ENCODE data around the gene NSUN5.
A peak's percentile ranks its signal among the peaks of the same experiment; 100 is the strongest.
"Not testable (repeated sequence)": the region's sequence is repeated elsewhere in the genome, so short reads cannot be mapped to it uniquely, and the experiment has no call there.

NSUN5 gene

GRCh38 chr7:73324081-73324845 is 15.6 kb upstream of the NSUN5 start:
- DNase-seq = peak; percentile 52

DNA sequence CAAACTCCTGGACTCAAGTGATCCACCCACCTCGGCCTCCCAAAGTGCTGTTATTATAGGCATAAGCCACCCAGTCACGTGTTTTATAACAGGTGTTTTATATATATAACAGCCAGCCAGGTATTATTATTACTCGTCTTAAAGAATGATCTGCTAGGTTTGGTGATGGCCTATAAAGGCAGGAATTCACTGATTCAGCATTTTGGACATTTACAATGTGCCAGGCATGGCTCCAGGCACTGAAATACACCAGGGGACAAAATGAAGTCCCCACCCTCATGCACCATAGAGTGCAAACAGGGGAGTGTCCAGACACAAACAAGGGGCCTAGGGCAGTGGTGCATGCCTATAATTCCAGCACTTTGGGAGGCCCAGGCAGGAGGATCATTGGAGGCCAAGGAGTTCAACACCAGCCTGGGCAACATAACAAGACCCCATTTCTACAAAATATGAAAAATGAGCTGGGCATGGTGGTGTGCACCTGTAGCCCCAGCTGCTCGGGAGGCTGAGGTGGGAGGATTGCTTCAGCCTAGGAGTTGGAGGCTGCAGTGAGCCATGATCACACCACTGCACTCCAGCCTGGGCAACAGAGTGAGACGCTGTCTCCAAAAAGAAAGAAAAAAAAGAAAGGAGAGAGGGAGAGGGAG is 14.9 kb upstream of the NSUN5 start:
- DNase-seq = not testable (repeated sequence)

DNA sequence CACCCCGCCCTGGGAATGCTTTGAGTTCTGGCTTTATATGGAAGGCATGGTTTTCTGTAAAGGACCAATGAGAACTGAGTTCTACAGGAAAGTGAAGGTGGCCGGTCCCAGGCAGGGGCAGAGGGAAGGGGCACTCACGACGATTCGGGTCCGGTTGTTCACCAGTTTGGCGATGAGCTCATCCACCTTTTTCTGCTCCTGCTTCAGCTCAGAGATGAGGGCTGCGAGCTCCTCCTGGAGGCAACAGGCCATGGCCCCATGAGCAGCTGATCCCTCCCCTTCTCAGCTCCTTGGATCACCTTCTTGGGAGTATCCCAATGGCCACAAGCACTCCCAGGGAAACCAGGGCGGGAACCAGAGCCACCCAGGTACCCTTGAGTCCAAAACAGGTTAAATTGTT is 11.4 kb upstream of the NSUN5 start:
- not testable (repeated sequence) for DNase-seq

DNA sequence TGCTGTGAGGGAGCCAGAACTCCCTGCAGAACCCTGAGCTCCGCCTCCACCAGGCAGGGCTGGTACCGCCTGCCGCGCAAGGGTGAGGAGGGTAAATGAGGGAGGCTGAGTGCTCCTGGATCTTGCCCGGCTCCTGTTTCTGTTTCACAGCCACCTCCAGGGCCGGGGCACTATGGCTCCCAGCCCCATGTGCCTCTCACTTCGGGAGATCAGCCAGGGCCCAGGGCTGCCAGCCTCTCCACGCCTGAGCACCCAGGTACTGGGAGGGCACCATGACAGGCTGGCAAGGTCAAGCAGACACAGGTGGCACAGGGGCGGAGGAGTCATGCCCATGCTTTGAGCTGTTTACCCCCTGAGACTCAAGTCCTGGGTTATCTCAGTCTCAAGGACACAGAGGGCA is 10.9 kb upstream of the NSUN5 start:
- DNase-seq = not testable (repeated sequence)

- DNase-seq = not testable (repeated sequence)
Measured at GRCh38 chr7:73318656-73319204, 10.1 kb upstream of the NSUN5 start.

GRCh38 chr7:73316521-73316920 is 7.9 kb upstream of the NSUN5 start:
- DNase-seq = no peak

DNA sequence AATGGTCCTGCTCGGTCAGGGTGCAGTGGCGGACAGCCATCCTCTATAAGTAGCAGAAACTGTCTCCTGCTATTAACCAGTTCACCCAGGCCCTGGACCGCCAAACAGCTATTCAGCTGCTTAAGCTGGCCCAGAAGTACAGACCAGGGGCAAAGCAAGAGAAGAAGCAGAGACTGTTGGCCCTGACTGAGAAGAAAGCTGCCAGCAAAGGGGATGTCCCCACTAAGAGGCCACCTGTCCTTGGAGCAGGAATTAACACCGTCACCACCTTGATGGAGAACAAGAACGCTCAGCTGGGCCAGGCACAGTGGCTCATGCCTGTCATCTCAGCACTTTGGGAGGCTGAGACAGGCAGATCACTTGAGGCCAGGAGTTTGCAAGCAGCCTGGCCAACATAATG is 5.6 kb upstream of the NSUN5 start:
- no peak for DNase-seq

DNA sequence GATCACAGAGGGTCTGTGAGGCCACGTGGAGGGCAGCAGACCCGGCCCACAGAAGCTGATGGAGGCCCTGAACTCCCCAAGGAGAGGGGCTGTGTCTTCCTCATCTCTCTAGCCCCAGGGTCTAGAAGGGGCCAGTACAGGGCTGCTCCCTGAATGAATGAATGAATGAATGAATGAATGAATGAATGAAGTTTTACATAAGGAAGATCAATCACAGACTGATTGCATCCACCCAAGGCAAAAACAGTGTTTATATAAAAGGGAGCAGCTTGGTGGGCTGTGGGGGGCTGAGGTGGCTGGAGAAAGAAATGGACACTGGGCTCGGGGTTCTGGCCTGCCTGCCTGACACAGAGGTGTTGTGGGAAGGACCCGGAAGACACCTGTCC is 4.9 kb upstream of the NSUN5 start:
- DNase-seq = no peak

DNA sequence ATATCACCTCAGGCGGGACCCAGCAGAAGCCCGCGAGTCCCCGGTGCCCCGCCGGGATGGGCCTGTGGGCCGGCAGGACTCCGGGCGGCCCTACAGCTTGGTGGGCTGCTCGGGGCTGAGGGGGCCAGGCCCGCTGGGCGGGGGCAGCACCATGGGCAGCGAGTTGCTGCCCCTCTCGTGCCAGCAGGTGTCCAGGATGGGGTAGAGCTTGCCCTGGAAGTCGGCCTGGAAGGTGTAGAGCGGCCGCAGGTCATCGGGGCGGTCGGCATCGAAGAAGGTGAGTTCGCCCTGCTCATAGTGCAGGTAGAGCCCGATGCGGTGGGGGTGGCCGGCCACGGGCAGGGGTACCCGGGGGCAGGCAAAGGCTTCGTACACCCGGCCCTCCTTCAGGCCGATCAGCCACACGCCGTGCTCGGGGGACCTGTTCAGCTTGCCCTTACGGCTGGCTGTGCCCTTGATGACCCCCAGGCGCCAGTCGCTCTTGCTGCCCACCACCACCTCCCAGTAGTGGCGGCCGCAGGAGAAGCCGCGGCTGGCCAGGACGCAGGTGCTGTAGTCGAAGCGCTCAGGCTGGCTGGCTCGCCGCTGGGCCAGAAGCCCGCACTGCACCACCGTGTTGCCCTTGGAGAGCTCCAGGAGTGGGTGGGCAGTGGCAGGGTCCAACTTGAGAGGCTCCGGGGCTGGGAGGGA is 4.3 kb upstream of the NSUN5 start:
- DNase-seq = no peak

DNA sequence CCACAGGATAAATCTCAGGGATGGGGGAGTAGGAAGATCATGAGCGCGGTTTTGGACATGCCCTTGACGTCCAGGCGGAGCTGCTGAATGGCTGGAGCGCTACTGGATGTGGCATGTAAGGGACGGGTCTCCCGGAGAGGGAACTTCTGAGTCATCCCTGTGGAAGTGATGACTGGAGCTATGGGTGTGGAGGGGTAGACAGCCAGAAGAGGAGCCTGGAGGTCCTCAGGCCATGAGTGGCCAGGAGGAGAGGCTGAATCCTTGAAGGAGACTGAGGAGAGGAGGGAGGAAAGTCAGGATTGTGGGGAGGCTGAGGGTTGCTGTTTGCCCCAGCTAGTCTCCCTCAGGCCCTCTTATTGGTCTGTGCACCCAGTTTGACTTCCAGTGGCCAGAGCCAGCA is 2.8 kb upstream of the NSUN5 start:
- not testable (repeated sequence) for DNase-seq

DNA sequence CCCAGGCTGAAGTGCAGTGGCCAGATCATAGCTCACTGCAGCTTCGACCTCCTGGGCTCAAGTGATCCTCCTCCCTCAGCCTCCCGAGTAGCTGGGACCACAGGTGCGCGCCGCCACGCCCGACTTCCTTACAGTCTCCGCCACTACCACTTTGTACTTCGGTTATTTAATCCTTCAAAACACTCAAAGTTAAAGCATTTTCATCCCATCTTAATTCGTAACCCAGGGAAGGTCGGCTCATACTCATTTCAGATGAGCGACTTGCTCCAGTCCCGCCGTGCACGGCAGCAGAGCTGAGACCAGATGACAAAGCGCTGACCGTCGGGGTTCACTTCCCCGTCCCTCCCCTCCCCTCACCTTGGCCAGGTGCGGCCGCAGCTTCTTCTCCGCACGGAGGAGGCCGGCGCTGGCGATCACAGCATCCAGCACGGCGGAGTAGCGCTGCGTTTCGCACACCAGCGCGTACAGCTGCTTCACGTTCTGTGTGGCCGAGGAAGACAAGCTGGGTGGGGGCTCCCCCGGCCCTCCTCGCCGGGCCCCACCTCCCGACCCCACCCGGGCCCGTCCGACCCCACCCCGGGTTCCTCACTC is 457 bp downstream of the NSUN5 start:
- DNase-seq = no peak

- no peak for DNase-seq
Measured at GRCh38 chr7:73307436-73307835, 1.2 kb downstream of the NSUN5 start.

DNA sequence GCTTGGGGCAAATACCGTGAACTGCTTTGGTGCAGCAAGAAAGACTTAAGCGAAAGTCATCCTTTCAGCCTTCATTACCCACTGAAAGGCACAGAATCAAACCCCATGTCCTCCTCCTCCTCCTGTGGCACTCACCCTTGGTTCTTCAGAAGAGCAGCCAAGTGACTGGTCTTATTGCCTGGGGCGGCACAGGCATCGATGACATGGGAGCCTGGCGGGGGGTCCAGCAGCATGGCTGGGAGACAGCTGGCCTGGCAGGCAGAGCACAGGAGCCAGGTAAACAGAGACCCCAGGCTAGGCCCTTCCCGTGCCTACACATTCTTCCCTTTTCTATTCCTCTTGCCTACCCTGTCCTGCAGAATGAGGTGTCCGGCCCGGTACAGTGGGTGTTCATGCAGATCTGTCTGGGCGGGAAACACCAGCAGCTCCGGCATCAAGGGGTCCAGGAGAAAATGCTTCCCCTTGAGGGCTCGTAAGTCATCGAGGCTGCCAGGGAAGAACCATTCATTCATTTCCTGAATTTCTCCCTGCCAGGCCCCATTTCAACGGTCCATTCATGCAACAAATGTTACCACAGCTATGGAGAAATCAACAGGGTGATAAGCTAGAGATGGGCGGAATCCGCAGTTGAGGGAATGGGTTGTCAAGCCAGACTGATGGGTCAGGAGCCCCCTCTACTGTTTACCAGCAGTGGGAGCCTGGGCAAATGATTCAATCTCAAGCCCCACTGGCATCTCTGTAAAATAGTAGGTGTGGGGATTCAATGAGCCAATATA is 3.8 kb downstream of the NSUN5 start:
- not testable (repeated sequence) for DNase-seq

DNA sequence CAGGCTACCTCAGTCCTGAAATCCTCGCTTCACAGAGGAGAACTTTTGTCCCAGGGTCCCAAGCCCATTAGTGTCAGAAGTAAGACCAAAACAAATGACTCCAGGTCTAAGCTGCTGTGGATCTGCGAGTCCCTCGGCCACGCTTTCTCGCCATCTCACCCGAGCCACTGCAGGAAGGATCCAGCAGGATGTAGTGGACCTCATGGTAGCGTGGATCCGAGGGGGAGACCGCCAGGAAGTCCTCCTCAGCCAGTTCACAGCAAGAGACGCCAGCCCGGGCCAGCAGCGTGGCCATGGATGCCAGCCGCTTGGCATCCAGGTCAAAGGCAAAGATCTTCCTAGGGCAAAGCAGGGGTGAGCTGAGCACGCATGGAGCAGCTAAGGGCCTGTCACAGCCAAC is 4.6 kb downstream of the NSUN5 start:
- DNase-seq = no peak

GRCh38 chr7:73303546-73303945 is 5.1 kb downstream of the NSUN5 start:
- DNase-seq = no peak

GRCh38 chr7:73302846-73303245 is 5.8 kb downstream of the NSUN5 start:
- not testable (repeated sequence) for DNase-seq

DNA sequence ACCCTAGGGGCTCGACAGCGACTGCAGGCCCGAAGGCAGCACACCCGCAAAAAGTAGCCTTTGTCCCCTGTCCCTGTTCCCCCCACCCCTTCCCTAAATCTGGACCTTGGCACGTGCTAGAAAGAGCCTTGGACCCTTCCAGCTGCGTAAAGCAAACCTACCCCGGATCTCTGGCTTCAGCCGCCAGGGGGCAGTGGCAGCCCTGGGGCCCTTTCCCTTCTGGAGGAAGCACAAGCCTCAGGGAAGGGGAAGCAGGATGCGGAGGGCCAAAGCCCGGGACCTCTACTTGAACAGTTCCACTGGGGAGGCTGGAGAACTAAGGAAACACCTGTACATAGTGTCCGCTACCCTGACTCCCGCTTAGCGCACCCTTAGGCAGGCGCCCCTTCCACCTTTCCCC is 7.5 kb downstream of the NSUN5 start:
- DNase-seq = not testable (repeated sequence)

- not testable (repeated sequence) for DNase-seq
Measured at GRCh38 chr7:73299812-73300211, 8.8 kb downstream of the NSUN5 start.

DNA sequence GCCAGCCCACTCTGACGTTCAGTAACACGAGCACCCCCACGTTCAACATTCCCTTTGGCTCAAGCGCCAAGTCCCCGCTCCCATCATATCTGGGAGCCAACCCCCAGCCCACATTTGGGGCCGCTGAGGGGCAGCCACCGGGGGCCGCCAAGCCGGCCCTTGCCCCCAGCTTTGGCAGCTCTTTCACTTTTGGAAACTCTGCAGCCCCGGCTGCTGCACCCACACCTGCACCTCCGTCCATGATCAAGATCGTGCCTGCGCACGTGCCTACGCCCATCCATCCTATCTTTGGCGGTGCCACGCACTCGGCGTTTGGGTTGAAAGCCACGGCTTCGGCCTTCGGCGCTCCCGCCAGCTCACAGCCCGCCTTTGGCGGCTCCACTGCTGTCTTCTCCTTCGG is 10.9 kb downstream of the NSUN5 start:
- DNase-seq = not testable (repeated sequence)

- not testable (repeated sequence) for DNase-seq
Measured at GRCh38 chr7:73297235-73297634, 11.4 kb downstream of the NSUN5 start.

DNA sequence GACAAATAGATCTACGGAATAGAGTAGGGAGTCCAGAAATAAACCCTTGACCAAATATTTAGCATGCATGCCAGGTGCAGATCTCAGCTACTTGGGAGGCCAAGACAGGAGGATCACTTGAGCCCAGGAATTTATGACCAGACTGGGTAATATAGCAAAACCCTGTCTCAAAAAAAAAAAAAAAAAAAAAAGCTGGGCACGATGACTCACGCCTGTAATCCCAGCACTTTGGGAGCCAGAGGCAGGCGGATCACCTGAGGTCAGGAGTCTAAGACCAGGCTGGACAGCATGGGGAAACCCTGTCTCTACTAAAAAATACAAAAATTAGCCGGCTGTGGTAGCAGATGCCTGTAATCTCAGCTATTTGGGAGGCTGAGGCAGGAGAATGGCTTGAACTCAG is 31.4 kb downstream of the NSUN5 start:
- DNase-seq = not testable (repeated sequence)

GRCh38 chr7:73267813-73268212 is 40.8 kb downstream of the NSUN5 start:
- not testable (repeated sequence) for DNase-seq
